HFF-Myc (cell line): ENCODE data around the gene CHST1.

Source experiments
- DNase-seq: peaks from one replicate; pipeline ENCODE4 v3.0.0-alpha.2; 2011; ENCODE audit warnings: low read depth; ENCODE audit errors: extremely low read depth
- H3K4me3 ChIP-seq: replicated peaks from 2 replicates; pipeline ENCODE4 v1.5.1; 2011; ENCODE audit warnings: low read depth, mild to moderate bottlenecking, control low read depth, low read length
- TF ChIP-seq, protein P1 (sequence below): IDR thresholded peaks from 2 replicates; pipeline ENCODE4 v1.5.1; 2012; ENCODE audit warnings: mild to moderate bottlenecking, low read depth, low read length, control low read depth; ENCODE audit errors: missing control alignments

Gene CHST1

DNA sequence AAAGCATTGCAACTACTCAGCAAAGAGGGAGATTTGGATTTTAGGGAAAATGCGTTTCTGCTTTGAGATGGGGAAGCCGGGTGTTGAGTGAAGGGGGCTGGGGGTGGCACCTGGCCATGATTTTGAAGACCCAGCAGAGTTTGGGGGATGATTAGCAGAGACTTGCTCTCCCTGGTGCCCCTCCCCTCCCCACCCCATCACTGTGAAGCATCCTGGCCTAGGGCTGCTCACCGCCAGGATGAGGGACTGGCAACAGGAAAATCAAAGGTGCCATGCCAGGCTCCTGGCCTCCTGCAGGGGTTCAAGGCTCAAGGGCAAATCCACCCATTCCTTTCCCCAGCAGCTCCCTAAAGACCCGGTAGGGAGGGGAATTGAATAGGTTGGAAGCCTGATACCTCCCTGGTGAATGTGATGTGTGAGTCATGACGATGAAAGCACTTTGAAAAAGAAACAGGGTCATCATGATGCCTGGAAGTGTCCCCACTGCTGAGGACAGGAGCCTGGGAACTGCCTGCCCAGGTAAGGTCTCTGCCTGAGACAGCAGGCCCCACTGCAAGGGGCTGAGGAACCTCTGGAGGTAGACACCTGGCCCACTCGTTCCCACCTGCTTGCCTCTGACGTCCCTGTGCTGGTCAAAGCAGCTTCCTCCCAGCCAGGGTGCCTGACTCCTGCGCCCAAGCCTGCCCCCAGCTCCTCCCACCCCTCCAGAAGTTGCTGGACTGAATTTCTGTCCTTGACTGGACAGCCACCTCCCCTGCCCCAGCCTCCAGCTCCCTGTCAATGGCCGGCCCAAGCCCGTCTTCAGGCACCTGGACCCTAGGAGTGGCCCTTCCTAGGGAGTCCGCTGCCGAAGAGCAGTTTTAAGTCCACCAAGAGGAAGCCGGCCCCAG is 1.7 kb downstream of the CHST1 start:
- H3K4me3 ChIP-seq, result no peak overlapping the region
- no peak for DNase-seq

DNA sequence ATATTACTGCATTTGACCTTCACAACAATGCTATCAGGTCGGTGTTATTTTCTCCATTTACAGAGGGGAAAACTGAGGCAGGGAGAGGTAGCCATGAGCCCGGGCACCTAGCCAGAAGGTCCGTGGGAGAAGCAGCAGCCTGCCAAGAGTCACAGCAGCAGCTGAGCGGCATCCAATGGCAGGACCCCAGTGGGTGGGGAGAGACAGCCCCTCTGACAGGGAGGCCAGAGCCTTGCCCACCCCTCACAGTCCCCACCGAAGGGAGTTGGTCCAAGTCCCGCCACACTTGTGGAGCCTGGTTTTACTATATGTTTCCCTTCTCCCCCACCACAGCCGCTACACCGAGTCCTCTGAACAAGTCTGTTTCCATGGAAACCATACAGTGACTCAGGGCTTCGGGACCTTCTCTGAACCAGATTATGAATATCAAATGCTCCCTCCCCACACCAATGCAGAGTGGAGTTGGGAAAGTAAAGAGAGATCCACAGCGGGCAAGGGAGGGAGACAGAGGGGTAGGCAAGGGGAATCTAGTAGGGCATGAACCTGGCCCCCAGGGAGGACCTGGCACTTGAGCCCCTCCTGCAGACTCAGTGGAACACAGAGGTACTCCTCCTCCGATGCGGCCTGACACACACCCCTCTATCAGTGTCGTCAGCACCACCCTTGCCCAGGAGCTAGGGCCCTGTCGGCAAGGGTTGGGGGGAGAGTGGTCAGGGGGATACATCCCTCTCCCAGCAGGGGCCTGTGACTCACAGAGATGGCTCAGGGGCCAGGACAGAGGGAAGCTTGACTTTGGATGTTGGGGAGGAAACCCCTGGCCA is 2.5 kb downstream of the CHST1 start:
- TF ChIP-seq, protein P1, sequence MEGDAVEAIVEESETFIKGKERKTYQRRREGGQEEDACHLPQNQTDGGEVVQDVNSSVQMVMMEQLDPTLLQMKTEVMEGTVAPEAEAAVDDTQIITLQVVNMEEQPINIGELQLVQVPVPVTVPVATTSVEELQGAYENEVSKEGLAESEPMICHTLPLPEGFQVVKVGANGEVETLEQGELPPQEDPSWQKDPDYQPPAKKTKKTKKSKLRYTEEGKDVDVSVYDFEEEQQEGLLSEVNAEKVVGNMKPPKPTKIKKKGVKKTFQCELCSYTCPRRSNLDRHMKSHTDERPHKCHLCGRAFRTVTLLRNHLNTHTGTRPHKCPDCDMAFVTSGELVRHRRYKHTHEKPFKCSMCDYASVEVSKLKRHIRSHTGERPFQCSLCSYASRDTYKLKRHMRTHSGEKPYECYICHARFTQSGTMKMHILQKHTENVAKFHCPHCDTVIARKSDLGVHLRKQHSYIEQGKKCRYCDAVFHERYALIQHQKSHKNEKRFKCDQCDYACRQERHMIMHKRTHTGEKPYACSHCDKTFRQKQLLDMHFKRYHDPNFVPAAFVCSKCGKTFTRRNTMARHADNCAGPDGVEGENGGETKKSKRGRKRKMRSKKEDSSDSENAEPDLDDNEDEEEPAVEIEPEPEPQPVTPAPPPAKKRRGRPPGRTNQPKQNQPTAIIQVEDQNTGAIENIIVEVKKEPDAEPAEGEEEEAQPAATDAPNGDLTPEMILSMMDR, result no peak
- no peak overlapping the region for H3K4me3 ChIP-seq
- peak; percentile 43 for DNase-seq

More for the DNA sequence above, 1.7 kb downstream of the CHST1 start:
- TF ChIP-seq, protein P1, result no peak

DNA sequence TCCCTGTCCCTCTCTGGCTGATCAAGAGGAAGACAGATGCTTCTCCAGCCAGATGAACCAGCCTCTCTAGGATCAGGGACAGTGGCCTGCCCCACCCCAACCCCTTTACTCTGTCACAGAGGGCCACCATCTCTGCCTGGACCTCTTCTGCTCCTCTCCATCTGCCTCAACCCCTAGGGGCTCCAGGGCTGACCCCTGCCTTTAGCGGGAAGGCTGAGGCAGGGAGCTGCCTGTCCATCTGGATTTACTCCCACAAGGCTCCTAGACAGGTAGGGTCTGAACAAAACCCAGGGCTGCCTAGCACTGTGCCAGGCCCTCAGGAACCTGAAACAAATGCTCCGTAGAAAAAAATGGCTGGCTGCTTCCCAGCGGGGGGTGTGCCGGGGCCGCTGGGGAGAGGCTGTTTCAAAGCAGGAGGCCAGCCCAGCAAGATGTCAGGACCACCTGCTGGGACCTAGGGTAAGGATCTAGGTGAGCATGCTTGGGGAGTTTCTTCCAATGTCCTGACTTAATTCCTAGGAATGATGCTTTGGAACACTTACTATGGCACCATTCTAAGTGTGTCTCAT is 3.2 kb downstream of the CHST1 start:
- no peak overlapping the region for H3K4me3 ChIP-seq
- no peak for DNase-seq
- TF ChIP-seq, protein P1, result no peak

DNA sequence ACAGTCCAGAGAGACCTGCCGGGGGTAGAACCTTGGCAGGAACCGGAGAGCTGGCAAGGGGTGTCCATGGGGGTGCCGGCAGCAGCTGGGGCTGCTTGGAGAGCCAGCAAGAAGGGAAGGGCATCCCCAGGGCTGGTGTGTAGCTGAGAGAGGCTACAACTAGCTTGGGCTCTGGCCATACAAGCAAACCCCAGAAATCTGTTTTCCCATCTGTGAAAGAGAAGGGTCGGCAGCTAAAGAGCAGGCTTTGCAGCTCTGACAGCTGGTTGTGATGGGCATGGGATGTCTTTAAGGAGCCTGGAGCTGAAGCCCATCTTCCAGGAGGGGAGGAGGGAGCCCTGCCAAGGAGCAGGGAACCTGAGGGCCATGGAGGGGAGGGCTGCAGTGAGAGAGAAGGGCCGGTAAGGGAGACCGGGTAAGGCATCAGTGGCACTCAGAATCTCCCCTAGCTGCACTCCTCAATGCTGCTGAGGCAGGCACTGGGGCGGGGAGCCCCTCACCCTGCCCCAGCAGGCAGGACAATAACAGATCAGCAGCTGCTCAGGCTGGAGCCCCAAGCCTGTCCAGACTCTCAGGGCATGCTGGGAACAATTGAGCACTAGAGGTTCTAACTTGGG is 3.9 kb downstream of the CHST1 start:
- no peak for DNase-seq
- TF ChIP-seq, protein P1, result no peak
- no peak overlapping the region for H3K4me3 ChIP-seq

DNA sequence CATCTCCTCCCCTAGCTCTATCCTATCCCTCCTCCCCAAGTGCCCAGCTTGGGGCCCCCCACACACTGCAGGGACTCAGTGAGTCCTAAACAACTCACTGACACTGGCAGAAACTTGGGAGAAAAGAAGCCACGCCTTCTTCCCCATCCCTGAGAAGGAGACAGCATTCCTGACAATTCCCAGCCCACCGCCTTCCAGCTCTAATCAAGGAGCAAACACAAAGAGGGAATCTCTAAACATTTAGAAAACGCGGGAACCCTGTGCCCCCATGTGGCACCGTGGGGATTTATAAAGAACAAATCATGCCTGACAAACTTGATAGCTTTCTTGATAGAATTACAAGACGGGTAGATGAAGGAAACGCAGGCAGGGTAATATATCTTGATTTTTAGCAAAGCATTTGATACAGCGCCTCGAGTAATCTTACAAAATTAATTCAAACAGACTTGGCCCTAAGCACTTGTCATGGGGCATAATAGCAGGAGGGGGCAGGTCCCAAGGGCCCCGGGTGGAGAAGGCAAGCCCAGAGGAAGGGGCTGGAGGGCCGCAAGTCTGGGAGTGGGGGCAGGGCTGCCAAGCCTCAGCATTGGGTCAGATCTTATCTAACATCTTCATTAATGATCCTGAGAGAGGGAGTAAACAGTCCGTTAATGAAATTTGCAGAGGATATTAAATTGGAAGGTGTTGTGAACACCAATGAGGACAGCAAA is 4.5 kb downstream of the CHST1 start:
- TF ChIP-seq, protein P1, result no peak
- DNase-seq, result no peak
- H3K4me3 ChIP-seq, result no peak overlapping the region

DNA sequence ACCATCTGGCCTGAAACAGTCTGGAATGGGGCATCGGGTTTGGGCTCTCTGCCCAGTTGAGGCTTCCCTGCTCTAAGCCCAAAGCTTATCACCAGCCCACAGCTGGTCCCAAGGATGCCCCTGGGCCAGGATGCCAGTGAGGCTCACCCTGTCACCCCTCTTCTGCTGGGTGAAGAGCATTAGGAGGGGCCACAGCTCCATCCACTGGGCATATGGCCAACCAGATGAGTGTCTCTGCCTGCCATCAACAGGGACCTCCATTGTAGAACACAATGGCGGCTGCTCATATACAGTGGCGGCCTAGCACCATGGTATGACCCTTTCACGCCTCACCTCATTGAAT is 5.6 kb downstream of the CHST1 start:
- no peak for DNase-seq
- H3K4me3 ChIP-seq, result no peak overlapping the region
- TF ChIP-seq, protein P1, result no peak
